NCI-H146 (cell line): ENCODE data around the gene SLC12A3.
A peak's percentile ranks its signal among the peaks of the same experiment; 100 is the strongest.

Experiments
- DNase-seq: peaks from one replicate; lab custom pipeline; 2025; lab: John Stamatoyannopoulos, UW

SLC12A3 gene

GRCh38 chr16:56864960-56865359 lies at the start of gene SLC12A3:
Gene SLC12A3 (plus strand): TSS chr16:56865207. CDS start chr16:56865236, 29 bp downstream.
- DNase-seq = no peak

DNA sequence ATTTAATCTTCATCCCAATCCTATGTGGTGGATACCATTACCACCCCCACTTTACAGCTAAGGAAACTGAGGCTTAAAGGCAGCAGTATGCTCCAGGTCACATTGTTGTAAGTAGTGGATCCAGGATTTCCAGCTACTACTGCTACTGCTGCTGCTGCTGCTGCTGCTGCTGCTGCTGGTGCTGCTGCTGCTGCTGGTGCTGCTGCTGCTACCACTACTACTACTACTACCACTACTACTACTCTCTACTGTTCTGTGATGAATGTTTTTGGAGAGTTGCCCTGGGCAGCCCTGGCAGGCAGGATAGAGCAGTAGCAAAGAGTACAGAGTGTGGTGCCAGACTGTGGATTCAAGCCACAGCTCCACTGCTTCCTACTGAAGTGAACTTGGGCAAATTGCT lies 49.3 kb upstream of the SLC12A3 start:
- DNase-seq = no peak

DNA sequence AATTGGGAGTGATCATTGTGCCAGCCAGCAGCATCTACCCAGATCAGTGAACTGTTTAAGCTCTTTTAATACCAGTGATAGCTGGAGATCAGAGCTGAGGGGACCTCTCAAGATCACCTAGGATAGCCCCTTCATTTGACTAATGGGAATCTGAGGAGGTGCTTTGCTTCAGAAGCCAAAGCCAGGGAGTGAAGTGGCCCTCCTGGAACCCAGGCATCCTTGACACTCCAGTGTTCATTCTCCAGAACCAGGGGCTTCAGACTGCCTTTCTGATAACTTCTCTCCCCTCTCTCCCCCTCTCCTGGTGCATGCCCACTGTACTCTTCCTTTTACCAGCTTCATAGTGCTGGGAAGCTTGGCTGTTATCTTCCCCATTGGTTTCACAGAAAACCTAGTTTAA lies 48.0 kb upstream of the SLC12A3 start:
- DNase-seq = no peak

DNA sequence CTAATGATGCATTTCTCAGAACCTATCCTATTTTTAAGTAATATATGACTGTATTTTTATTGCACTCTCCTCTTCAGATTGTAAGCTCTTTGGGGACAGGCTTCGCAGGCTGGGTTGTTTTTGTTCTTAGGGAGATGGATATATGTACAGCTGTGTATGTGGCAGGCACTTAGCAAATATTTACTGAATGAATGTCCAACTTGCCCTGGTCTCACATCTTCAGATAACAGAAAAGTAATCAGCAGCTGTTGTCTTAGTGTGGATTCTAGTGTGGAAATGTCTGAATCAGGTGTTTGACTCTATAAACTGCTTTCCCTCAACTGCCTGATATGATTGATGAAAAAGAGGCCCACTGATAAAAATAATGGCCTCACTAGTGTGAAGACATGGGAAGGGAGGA lies 47.1 kb upstream of the SLC12A3 start:
- no peak for DNase-seq

DNA sequence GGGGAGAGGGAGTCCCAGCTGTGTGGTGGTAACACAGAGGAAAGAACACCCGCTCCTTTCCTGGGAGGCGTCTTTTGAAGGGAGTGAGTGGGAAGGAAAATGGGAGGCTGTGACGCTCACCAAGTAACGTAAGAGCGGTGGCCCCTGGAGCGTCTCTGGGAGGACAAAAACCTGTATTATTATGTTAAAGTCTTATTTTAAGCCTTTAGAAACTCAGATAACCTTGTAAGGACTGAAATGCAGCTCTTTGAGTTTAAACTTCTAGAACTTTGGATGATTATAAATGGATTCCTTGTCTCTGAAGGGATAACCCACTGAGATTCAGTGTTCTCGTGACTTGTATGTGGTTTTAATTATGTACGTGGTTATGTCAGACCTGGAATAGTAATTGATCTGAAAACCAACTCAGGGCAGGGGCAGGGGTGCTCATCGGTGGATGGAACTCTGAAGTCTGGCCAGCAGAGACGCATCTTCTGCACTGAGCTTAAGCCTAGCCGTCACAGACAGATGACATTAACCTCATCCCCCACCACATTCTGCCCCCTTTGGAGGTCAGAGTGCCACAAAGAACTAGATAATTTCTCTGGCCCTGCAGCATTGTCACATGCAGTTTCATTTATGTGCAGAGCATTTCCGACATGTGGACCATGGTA lies 41.8 kb upstream of the SLC12A3 start:
- no peak for DNase-seq

- DNase-seq = peak; percentile 77
Observed at GRCh38 chr16:56824331-56824730, 40.7 kb upstream of the SLC12A3 start.

DNA sequence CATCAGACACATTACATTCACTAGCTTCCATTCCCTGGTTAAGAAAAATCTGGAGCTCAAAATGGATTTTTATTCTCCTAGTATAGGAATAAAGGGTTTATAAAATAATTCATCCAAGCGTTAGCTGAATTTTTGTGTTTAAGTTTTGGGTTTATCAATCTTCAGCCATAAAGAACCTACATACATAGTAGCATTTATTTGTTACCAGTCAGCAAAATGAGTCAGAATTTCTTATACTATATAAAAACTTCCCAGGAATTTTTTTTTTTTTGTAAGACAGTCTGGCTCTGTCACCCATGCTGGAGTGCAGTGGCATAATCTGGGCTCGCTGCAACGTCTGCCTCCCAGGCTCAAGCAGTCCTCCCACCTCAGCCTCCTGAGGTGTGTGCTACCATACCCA lies 40.2 kb upstream of the SLC12A3 start:
- no peak for DNase-seq

GRCh38 chr16:56825826-56826225 lies 39.2 kb upstream of the SLC12A3 start:
- DNase-seq = no peak

GRCh38 chr16:56828647-56829046 lies 36.4 kb upstream of the SLC12A3 start:
- DNase-seq = no peak

DNA sequence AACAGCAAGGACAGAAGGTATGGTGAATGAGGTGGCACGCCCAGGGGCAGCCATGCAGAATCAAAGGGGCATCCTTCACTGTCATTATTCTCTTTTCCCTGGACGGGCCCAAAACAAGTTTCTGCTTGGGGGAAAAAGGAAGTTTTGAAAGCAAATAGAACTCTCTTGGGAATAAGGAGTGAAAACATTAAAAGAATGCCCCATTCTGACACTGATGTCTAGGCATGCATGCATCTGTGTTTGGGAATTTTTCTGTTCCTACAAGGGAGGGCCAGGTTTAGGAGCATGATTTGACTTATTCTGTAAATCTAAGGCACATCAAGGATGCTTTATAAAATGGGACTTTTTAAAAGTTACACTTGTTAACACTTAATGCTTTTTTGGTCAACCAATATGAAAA lies 34.3 kb upstream of the SLC12A3 start:
- DNase-seq = no peak

DNA sequence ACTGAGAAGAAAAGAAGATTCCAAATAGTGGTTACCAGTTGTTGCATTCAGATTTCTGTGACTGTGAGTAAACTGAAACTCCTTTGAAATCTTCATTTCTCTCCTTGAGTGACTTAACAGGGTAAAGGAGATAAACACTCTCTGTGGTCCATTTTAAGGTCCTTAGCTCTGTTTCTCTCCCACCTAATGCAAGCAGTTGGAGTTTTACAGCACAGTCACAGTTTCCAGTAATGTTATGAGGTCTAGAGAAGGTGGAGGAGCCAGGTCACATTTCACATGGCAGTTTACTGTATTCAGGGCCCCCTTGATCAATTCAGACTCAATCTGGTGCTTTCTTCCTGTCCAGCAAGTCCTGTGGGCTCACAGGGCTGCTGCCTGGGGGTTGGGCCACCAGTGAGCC lies 32.2 kb upstream of the SLC12A3 start:
- no peak for DNase-seq

DNA sequence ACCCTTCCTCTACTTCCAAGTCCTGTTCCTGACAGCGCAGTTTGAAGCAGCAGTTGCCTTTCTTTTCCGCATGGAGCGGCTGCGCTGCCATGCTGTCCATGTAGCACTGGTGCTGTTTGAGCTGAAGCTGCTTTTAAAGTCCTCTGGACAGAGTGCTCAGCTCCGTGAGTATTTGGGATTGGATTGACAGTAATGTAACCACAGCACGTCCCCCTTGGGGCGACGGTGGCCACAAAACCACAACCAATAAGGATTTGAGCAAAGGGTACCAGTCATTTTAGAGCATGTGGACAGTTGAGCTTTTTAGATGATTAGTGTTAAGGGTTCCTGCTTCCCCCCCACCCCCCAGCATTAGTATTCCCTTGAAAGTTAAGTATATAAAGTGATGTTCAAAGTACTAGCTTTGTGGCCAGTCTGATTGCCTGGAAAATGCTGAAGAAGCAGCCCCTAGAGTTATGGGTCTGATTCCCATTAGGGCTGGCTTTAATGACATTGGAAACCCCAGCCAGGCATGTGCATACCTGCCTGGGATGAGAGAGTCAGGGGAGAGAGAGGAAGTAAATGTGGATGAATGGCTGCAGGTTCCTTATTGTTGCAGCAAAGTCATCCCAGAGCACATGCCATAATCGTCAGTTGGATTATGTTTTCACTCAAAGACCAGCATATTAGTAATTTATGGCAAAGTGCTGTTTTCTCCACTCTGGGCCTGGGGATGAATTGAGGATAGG lies 31.6 kb upstream of the SLC12A3 start:
- no peak for DNase-seq

DNA sequence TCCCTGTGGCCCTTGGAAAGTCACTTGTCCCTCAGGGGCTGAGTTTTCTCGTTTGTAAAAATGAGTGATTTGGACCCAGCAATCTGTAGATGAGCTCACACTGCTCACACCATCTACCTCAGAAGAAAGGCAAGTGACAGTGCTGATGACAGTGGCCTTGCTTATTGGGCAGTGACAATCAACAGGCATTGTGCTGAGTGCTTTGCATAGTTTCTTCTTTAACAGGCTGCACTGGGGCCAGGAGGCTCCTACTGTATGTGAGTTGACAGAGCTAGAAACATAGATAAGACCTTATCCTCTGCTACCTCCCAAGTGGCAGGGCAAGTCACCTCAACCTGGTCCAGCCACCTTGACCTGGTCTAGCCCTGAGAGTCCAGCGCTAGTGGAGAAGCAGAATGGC lies 29.7 kb upstream of the SLC12A3 start:
- DNase-seq = no peak

GRCh38 chr16:56836410-56837230 lies 28.4 kb upstream of the SLC12A3 start:
- no peak for DNase-seq

DNA sequence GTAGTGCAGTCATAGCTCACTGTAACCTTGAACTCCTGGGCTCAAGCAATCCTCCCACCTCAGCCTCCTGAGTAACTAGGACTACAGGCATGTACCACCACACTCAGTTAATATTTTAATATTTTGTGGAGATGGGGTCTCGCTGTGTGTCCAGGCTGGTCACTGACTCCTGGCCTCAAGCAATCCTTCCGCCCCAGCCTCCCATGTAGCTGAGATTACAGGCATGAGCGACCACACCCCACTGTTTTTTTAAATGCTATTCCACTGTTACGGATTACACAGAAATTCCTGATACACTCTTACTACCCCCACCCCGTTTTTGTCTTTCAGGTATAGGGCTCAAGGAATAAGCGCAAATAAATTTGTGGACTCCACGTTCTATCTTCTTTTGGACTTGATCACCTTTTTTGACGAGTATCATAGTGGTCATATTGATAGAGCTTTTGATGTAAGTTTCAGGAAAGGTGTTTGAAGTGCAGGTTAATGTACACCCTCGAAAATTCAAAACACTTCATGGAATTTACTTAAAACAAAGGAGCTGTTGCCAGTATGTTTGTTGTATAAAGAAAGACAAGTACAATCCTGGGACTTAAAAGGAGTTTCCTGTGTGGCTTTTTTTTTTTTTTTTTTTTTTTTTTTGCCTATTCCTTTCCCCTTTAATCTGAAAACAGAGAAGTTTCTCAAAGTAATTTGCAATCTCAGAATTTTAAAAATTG lies 26.2 kb upstream of the SLC12A3 start:
- DNase-seq = no peak

- no peak for DNase-seq
Observed at GRCh38 chr16:56841233-56841632, 23.8 kb upstream of the SLC12A3 start.

DNA sequence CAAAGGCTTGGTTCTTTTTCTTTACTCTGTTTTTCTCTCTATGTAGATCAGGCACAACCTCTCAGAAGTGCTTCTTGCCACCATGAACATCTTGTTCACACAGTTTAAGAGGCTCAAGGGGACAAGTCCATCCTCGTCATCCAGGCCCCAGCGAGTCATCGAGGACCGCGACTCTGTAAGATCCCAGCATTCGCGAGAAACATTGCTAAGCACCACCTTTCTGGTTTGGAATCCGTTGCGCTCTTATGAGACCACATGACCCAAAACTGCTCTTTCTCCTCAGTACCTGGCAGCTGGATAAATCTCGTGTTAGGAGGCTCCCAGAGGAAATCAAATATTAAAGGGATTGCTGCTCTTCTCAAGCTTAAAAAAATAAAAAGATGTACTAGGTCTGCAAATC lies 23.3 kb upstream of the SLC12A3 start:
- no peak for DNase-seq

DNA sequence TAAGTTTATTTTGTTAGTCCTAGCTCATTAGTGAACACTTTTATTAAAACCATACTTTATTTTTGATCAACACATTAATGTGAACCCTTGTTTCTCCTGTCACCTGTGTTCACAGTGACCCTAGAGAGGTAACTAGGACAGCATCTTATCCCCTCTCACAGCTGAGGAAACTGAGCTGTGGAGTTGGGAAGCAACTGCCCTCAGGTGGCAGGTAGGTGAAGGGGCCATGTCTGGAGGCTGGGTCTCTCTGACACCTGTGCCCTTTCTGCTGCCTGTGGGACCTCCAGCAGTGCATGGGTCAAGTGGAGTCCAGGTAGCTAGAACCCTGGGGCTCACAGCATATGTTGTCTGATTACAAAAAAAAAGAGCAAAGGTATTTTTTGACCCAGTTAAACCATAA lies 22.9 kb upstream of the SLC12A3 start:
- no peak for DNase-seq

DNA sequence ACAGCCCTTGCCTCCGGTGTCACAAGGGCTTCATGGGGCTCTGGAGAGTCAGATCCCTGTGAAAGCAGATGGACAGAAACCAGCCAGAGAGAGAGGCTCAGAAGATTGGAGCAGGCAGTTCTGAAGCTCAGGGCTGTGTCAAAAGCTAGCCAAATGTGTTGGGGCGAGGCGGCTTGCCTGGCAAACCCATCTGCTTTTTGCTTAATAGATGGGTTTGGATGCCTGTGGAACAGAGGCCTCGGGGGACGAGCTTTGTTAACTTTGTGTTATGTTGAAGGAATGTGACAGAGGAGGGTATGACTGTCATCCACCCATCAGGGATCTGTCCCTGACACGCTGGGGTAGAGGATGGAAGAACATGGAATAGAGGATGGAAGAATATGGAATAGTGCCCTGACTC lies 21.0 kb upstream of the SLC12A3 start:
- no peak for DNase-seq

GRCh38 chr16:56847173-56847910 lies 17.7 kb upstream of the SLC12A3 start:
- DNase-seq = no peak

DNA sequence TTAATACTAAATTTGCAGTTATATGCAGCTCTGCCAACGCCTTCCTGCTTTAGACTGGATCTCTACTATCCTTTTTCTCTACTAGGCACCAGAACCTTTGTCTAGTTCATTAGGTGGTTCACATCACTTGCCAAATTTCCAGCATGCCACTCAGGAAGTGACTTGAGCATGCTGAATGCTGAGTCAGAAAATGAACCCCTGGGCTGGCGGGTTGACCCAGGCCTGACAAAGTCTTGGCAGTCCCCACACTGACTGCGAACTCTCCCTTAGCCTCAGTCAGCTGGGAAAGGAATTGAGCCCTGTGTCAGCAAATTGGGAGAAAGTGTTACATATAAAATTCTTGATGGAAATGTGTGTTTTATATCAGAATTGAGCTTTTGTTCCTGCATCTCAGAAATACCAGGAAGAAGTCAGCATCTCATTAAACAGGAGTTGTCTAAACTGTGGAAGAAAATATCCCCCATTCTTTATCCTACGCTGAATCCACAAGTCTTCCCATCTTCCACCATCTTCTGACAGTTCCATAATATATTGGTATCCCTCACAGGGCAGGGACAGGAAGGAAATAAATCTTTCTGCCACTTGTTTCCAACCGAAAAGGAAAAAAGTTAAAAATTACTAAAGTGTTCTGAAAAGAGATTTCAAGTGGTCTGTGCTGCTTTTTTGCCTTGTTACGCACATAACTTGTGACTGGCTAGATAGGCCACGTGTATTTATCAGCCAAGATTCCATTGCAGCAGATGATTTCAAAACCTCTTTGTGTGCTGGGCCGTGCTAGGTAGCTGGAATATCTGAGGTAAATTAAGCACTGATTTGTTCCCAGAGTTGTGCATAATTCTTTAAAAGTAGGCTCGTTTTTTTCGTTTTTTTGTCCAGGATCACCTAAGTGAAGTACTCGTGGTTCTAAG lies 16.7 kb upstream of the SLC12A3 start:
- no peak for DNase-seq
